Fibroblast of mammary gland (primary cell): ENCODE data around the gene PARVA.
A peak's percentile ranks its signal among the peaks of the same experiment; 100 is the strongest.

Experiments
- DNase-seq: peaks from one replicate; pipeline ENCODE4 v3.0.0-alpha.2; 2010; ENCODE audit warnings: low read depth
- H3K4me3 ChIP-seq: 2 replicates; pipeline ENCODE4 v1.5.1; 2011; ENCODE audit warnings: low read depth, mild to moderate bottlenecking, low read length, moderate library complexity; ENCODE audit not compliant: control insufficient read depth
- TF ChIP-seq, protein P1 (sequence below): conservative IDR thresholded peaks from 2 replicates; pipeline ENCODE4 v1.5.1; 2011; ENCODE audit warnings: low read depth, low read length, inconsistent platforms; ENCODE audit not compliant: control insufficient read depth, insufficient read depth

Gene PARVA

DNA sequence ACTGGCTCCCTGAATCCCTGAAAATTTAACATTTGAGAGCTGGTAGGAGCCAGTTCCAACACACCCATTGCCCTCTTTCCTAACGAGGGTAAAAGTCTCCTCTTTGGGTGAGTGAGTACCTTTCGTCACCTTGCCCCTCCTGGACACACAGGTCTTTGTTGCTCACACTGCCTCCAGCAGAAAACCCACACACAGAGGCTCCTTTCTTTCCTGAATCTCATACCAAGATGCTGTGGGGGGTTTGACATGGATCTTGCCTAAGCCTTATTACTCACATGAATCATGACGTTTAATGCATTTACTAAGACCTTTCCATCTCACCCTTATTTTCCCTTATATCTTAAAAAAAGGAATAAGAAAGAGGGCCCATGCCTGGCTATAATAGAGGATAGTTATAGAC is 53.0 kb downstream of the PARVA start:
- peak overlapping the region; percentile 31 for H3K4me3 ChIP-seq
- TF ChIP-seq, protein P1, sequence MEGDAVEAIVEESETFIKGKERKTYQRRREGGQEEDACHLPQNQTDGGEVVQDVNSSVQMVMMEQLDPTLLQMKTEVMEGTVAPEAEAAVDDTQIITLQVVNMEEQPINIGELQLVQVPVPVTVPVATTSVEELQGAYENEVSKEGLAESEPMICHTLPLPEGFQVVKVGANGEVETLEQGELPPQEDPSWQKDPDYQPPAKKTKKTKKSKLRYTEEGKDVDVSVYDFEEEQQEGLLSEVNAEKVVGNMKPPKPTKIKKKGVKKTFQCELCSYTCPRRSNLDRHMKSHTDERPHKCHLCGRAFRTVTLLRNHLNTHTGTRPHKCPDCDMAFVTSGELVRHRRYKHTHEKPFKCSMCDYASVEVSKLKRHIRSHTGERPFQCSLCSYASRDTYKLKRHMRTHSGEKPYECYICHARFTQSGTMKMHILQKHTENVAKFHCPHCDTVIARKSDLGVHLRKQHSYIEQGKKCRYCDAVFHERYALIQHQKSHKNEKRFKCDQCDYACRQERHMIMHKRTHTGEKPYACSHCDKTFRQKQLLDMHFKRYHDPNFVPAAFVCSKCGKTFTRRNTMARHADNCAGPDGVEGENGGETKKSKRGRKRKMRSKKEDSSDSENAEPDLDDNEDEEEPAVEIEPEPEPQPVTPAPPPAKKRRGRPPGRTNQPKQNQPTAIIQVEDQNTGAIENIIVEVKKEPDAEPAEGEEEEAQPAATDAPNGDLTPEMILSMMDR = no peak
- DNase-seq = peak; percentile 84

DNA sequence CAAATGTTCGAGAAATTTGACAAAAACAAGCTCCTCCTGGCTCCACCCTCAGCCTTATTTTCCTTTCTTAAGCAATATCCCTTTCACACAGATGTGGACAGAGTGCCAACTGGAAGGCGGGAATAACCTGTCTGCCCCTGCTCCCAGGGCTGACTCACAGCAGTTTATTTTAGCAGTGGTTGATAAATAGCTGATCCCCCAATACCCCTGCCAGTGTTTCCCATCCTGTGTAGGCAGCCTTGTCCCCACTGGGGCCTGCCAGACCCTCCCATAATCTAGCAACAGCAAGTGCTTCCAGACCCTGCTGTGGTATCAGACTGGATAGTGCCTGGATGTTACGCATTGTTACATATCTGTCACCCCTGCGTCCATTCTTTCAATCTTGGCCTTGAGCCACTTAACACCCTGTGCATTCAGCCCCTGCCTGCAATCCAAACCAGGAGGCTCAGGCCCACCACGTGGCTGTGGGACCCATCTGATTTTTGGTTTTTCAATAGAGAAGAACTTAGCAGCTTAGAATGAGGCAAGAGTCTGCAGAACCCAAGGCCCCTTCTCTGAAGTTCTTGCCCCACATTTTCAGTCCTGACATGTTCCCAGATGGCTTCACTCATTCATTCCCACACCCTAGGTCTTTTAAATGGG is 53.7 kb downstream of the PARVA start:
- H3K4me3 ChIP-seq = peak overlapping the region; percentile 31
- TF ChIP-seq, protein P1 = no peak
- peak; percentile 97 for DNase-seq

DNA sequence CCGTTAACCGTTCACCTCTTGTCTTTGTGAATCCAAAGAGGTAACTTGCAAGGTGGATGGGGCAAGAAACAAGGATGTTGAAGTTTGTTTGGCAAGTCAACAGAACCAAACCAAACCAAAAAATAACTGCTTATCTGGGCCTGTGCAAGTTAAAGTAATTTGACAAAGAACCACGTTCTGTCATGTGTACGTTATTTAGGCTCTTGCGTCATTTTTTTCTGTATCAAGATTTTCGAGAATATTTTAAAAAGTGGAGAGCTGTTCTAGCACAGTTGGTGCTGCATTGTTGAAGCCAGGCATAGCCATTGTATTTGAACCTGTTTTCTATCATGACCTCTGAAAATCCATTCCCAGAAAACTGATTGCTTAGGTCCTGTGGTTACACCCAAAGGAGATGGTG is 55.1 kb downstream of the PARVA start:
- TF ChIP-seq, protein P1 = no peak
- no peak for DNase-seq
- H3K4me3 ChIP-seq = no peak overlapping the region

DNA sequence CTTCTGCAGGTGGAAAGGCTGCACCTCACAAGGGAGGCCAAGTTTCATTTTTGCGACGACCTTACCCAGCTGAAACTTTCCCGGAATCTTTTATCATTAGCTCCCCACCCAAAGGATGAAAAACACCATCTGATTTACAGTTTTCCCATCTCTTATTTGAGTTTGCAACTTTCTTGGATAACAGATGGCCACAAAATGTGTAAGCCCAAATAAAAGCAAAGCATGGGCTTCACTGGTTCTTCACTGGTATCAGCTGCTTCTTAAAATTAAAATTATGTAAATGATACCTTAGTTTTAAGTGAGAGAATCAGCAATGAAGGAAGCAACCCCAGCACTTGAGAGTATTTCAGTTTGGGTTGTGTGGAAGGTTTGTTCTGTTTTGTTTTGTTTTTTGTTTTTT is 55.8 kb downstream of the PARVA start:
- no peak overlapping the region for H3K4me3 ChIP-seq
- no peak for DNase-seq
- TF ChIP-seq, protein P1 = no peak

DNA sequence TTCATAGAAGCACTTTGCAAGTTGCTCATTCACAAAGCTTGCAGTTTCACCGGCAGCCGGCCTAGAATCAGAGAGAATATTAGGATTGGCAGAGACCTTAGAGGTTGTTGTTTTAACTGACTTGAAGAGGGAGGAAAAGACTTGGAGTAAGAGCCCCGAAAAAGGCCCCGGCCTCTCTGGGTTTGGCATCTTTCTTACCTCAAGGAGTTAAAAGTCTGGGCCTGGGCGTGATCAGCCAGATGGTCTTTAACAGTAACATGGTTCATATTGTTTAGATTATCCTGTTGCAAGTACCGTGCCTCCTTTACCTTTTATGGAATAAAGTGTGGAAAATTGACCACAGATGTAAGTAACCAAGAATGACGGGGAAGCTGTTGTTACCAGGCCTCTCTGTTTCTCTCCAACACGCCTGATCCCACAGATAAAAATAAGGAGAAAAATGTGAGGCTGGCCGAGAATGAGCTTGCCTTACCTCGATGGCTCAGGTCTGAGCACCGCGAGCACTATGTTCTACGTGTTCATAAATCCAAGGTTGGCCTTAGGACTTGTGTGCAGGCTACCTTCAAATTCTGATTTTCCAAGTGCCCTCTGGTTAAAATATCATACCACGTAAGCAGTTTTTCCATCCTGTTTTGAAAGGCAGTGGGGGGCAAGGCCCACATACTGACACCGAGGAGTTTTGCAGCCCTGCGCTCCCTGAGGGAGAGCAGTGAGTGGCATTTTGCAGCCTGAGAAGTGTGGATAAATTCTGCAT is 56.4 kb downstream of the PARVA start:
- no peak overlapping the region for H3K4me3 ChIP-seq
- peak; percentile 92 for DNase-seq
- TF ChIP-seq, protein P1 = no peak

DNA sequence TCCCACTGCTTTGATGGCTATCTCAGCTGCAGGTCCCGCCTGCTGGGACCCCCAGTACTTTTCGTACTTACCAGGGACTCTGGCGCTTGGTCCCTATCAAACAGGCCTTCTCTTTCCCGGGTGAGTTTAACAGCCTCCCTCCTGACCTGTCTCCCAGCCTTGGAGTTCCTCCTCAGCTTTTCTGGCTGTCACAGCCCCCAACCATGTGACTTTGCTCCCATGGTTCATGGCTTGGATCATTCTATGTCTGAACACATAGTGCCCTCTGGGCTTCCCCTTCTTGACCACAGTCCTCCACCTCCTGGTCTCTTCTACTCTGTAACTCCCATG is 56.9 kb downstream of the PARVA start:
- H3K4me3 ChIP-seq = no peak overlapping the region
- DNase-seq = peak; percentile 34
- TF ChIP-seq, protein P1 = no peak

DNA sequence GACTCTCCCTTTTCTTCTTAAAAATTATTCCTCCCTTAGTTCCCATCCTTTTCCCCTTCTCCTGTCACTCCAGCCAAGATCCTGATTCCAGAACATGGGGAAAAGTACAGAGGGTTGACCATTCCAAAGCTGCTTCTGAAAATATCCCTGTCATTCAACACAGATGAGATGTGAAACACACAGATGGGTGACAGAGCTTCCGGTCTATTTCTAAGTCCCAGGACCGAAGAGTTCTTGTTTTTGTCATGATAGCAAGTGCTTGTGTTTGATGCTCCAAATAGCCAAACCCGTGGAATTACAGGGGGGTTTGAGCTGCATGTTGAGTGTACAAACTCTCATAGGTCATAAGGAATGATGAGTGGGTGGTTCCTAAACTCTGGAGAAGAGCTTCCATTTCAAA is 57.9 kb downstream of the PARVA start:
- H3K4me3 ChIP-seq = no peak overlapping the region
- TF ChIP-seq, protein P1 = no peak
- no peak for DNase-seq
